Measurements from ENCODE around the gene INSYN2A. TPM values are rescaled to one million over a fixed set of nuclear protein-coding genes. Genes with fewer than 3 reads are reported as not detected.

Gene INSYN2A
- total RNA-seq, 1 experiment from 2014 or later: not detected

- BruUV-seq (replicated peaks): no TSS peak
- TF ChIP-seq EZH2 (IDR thresholded peaks at IDR 0.05; ENCODE audit: borderline replicate concordance, low read depth, low read length, poor library complexity, severe bottlenecking): no peak
- TF ChIP-seq CTCF (conservative IDR thresholded peaks at IDR 0.05; ENCODE audit: low read depth, low read length): 0 out of 2 replicates have a peak, but pooled peaks have one; percentile 10
- intact Hi-C loops (cut with micrococcal nuclease; ENCODE audit: unreplicated experiment): no loop called here
- Histone ChIP-seq H3K4me3 (ENCODE audit: low read depth, low read length, poor library complexity, severe bottlenecking) (no peak overlapping the region), H3K27ac (ENCODE audit: low read depth, low read length, poor library complexity, severe bottlenecking) (no peak overlapping the region), H3K27me3 (replicated peaks; ENCODE audit: insufficient read depth, low read depth, low read length, poor library complexity) (peaks cover 35% of the 10 kb centered on the region), H3K36me3 (ENCODE audit: insufficient read depth, low read length, poor library complexity, severe bottlenecking) (no peaks in the 10 kb centered on the region), H3K4me1 (ENCODE audit: insufficient read depth, low read length, poor library complexity, severe bottlenecking) (peaks cover 18% of the 10 kb centered on the region), H3K9me3 (ENCODE audit: low read depth, low read length, poor library complexity, severe bottlenecking) (no peaks in the 10 kb centered on the region)
- no peak for DNase-seq (ENCODE audit: low spot score)
- POLR2A ChIA-PET (ENCODE audit: low non-redundant PET): interaction anchor here (0.6 kb wide), 1 partner anchor 341 kb away, joined by 3 read pairs; no protein-coding TSS in a partner anchor
- CTCF ChIA-PET: no interaction called here
These were observed 1.9 kb upstream of the INSYN2A start for GRCh38 chr10:127198307-127198706.

DNA sequence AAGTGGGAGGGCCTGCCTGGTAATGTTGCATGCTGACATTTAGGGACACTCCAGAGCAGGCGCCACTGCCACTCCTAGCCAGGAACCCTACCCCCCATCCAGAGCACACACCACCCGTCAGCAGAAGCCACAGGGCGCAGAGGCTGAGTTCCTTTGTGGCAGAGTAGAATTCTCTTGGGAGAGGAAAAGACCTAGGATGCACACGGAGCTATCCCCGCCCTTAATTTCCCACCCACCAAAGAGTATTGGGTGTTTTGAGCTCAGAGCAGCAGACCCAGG lies 702 bp upstream of the INSYN2A start:
- H3K4me1 ChIP-seq (ENCODE audit: insufficient read depth, low read length, poor library complexity, severe bottlenecking): peaks cover 18% of the 10 kb centered on the region
- intact Hi-C loops (cut with micrococcal nuclease; ENCODE audit: unreplicated experiment): no loop called here
- H3K4me3 ChIP-seq (ENCODE audit: low read depth, low read length, poor library complexity, severe bottlenecking): peak overlapping the region; percentile 31
- no peak for TF ChIP-seq EZH2 (IDR thresholded peaks at IDR 0.05; ENCODE audit: borderline replicate concordance, low read depth, low read length, poor library complexity, severe bottlenecking)
- TF ChIP-seq CTCF (conservative IDR thresholded peaks at IDR 0.05; ENCODE audit: low read depth, low read length): no peak
- DNase-seq (ENCODE audit: low spot score): no peak
- H3K27ac ChIP-seq (ENCODE audit: low read depth, low read length, poor library complexity, severe bottlenecking): no peak overlapping the region
- ChIA-PET POLR2A (ENCODE audit: low non-redundant PET) (interaction anchor here (0.7 kb wide), 1 partner anchor 680 kb away, joined by 3 read pairs; no protein-coding TSS in a partner anchor), CTCF (interaction anchor here (0.6 kb wide), 1 partner anchor 927 kb away, joined by 3 read pairs; no protein-coding TSS in a partner anchor)
- H3K9me3 ChIP-seq (ENCODE audit: low read depth, low read length, poor library complexity, severe bottlenecking): no peaks in the 10 kb centered on the region
- no TSS peak for BruUV-seq (replicated peaks)
- H3K27me3 ChIP-seq (replicated peaks; ENCODE audit: insufficient read depth, low read depth, low read length, poor library complexity): peaks cover 39% of the 10 kb centered on the region
- no peaks in the 10 kb centered on the region for H3K36me3 ChIP-seq (ENCODE audit: insufficient read depth, low read length, poor library complexity, severe bottlenecking)

GRCh38 chr10:127195571-127196281 lies 665 bp downstream of the INSYN2A start:
- intact Hi-C loops (cut with micrococcal nuclease; ENCODE audit: unreplicated experiment): no loop called here
- ChIA-PET POLR2A (ENCODE audit: low non-redundant PET) (no interaction called here), CTCF (no interaction called here)
- peaks cover 18% of the 10 kb centered on the region for H3K4me1 ChIP-seq (ENCODE audit: insufficient read depth, low read length, poor library complexity, severe bottlenecking)
- H3K27ac ChIP-seq (ENCODE audit: low read depth, low read length, poor library complexity, severe bottlenecking): no peak overlapping the region
- H3K27me3 ChIP-seq (replicated peaks; ENCODE audit: insufficient read depth, low read depth, low read length, poor library complexity): peaks cover 39% of the 10 kb centered on the region
- DNase-seq (ENCODE audit: low spot score): no peak
- no peaks in the 10 kb centered on the region for H3K9me3 ChIP-seq (ENCODE audit: low read depth, low read length, poor library complexity, severe bottlenecking)
- no TSS peak for BruUV-seq (replicated peaks)
- peak; percentile 64 for TF ChIP-seq EZH2 (IDR thresholded peaks at IDR 0.05; ENCODE audit: borderline replicate concordance, low read depth, low read length, poor library complexity, severe bottlenecking)
- TF ChIP-seq CTCF (conservative IDR thresholded peaks at IDR 0.05; ENCODE audit: low read depth, low read length): no peak
- peak overlapping the region; percentile 29 for H3K4me3 ChIP-seq (ENCODE audit: low read depth, low read length, poor library complexity, severe bottlenecking)
- H3K36me3 ChIP-seq (ENCODE audit: insufficient read depth, low read length, poor library complexity, severe bottlenecking): no peaks in the 10 kb centered on the region
